A549 (cell line): ENCODE results near the gene XPNPEP3.

ENCODE experiments used
- CBX2 ChIP-seq: fragments of 200-600 bp; sonication (generic); IDR thresholded peaks from 2 replicates; pipeline ENCODE4 v1.6.1; 2016; ENCODE audit warnings: low read depth, mild to moderate bottlenecking, borderline replicate concordance
- CEBPB ChIP-seq, 2 experiments: fragments of >200 bp in 1 of 2; sonication (Bioruptor Twin) in 1 of 2; formaldehyde crosslinking in 1 of 2; IDR thresholded peaks; 2 replicates each; pipeline ENCODE4 v1.6.1; 2012 to 2016
- CHD4 ChIP-seq: fragments of 200-600 bp; sonication (generic); IDR thresholded peaks from 2 replicates; pipeline ENCODE4 v1.6.1; 2016; ENCODE audit warnings: antibody characterized with exemption, mild to moderate bottlenecking, borderline replicate concordance
- CTCF ChIP-seq: fragments of >200 bp; sonication (Bioruptor Twin); formaldehyde crosslinking; IDR thresholded peaks from 3 replicates; pipeline ENCODE4 v1.5.1; 2016
- ELK1 ChIP-seq: fragments of 150-350 bp; IDR thresholded peaks from 2 replicates; pipeline ENCODE4 v1.6.1; 2014; ENCODE audit warnings: low read depth, mild to moderate bottlenecking, low read length
- HDAC2 ChIP-seq: fragments of 200-600 bp; sonication (generic); IDR thresholded peaks from 2 replicates; pipeline ENCODE4 v1.6.1; 2016
- KDM1A ChIP-seq: fragments of 200-600 bp; sonication (generic); IDR thresholded peaks from 2 replicates; pipeline ENCODE4 v1.6.1; 2016; ENCODE audit warnings: low read depth, mild to moderate bottlenecking
- MAFK ChIP-seq: fragments of 450-650 bp; IDR thresholded peaks from 2 replicates; pipeline ENCODE4 v1.6.1; 2014; ENCODE audit not compliant: partially characterized antibody
- POLR2A ChIP-seq: IDR thresholded peaks from 2 replicates; pipeline ENCODE4 v1.6.1; 2012; ENCODE audit warnings: mild to moderate bottlenecking, low read length
- RCOR1 ChIP-seq: fragments of 150-350 bp; IDR thresholded peaks from 2 replicates; pipeline ENCODE4 v1.6.1; 2014; ENCODE audit warnings: antibody characterized with exemption, low read length, low read depth

GRCh38 chr22:40857309-40857855, 434 bp downstream of the XPNPEP3 start:
- no peak for TF ChIP-seq POLR2A
- no peak for TF ChIP-seq RCOR1
- TF ChIP-seq HDAC2 = no peak
- TF ChIP-seq CEBPB (IDR thresholded peaks at IDR 0.05) = no peak
- no peak for TF ChIP-seq CTCF
- no peak for TF ChIP-seq CHD4
- TF ChIP-seq MAFK = no peak
- TF ChIP-seq CBX2 = no peak
- TF ChIP-seq KDM1A = no peak
- no peak for TF ChIP-seq ELK1
